Hematopoietic multipotent progenitor cell treated with erythropoietin and hydrocortisone succinate and interleukin-3 and kit ligand, for 17 days (in vitro differentiated cells): ENCODE results near the gene UTY.
A peak's percentile ranks its signal among the peaks of the same experiment; 100 is the strongest.

Experiments used
- DNase-seq: peaks from one replicate; pipeline ENCODE4 v3.0.0-alpha.2; 2015; ENCODE audit warnings: low spot score

The UTY gene

DNA sequence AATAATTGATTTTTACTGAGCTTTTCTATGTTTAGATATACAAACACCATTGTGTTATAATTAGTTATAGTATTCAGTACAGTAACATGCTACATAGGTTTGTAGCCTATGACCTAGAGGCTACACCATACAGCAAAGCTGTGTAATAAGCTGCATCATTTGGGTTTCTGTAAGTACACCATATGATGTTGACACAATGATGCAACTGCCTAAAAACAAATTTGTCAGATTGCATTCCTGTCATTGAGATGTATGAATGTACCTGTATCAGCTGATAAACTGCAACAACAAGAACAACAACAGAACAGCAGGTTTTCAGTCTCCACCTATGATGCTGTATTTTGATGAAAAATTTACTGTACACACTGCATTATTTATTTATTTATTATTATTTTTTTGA is 64.3 kb downstream of the UTY start:
- no peak for DNase-seq

DNA sequence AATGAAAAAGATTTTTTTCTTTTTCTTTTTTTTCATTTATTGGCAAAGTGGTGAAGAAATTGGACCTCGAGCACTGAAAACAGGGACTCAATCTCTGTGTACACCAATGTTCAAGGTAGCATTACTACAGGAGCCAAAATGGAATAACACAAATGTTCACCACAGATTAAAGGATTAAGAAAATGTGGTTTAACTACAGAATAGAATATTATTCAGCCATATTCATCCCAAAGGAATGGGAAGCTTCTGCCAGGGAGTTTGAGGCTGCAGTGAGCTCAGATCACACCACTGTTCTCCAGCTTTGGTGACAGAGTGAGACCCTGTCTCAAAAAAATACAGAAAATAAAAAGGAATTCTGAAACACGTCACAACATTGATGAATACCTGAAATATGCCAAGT is 81.0 kb downstream of the UTY start:
- no peak for DNase-seq

DNA sequence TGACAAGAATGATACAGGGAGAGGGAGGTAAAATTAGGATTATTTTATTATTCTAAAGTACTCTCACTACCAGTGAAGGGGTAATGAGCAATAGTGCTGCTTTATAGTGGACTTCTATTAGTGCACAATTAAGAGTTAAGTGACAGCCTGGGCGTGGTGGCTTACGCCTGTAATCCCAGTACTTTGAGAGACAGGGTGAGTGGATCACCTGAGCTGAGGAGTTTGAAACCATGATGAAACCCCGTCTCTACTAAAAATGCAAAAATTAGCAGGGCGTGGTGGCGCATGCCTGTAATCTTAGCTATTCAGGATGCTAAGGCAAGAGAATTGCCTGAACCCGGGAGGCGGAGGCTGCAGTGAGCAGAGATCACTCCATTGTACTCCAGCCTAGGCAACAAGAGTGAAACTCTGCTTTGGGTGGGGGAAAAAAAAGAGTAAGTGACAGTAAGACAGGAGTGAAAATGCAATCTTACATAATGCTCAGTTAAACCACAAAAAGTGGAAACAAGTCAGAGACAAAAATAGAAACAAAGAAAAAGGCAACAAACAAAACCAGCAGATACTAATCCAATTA is 98.6 kb downstream of the UTY start:
- DNase-seq = no peak

DNA sequence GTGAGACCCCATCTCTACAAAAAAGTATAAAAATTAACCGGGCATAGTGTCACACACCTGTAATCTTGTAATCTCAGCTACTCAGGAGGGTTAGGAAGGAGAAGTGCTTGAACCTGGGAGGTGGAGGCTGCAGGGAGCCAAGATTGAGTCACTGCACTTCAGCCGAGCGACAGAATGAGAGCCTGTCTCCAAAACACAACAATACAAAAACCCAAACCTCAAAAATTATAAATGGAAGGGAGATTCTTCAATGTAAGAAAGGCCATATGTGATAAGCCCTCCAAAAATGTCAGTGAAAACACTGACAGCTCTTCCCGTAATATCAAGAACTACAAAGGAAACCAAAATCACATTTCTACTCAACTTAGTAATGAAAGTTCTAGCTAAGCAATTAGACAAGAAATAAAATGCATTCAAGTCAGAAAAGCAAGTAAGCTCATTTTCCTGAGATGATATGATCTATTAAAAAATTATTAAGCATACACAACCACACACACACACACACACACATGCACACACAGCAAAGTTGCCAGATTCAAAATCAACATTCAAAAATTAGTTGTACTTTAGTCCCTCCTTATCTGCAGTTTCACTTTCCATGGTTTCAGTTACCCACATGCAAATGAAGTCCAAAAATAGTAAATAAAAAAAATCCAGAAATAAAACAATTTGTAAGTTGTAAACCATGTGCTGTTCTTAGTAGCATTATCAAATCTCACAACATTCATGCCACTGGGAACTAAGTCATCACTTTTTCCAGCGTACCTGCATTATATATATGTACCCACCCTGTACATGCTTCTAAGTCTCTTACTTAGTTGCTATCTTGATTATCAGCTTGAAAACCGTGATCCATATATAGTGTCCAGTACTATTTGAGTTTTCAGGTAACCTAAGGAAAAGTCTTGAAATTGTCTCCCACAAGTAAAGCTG is 108.7 kb downstream of the UTY start:
- no peak for DNase-seq

DNA sequence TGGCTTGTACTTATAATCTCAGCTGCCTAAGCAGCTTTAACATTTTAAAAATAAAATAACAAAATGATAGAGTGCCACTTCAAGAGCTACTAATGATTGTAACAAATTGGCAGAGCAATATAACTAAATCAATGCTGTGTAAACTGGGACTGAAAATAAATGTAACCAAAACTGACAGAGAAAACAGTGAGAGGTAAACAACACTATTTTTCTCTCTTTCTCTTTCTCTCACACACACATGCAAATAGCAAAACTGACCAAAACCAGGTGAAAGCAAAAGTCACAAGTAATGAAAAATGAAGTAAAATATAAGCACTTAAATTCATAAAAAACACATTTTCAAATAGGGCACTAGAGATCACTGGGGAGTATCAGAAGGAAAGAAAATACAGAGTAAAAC is 109.6 kb downstream of the UTY start:
- DNase-seq = no peak

DNA sequence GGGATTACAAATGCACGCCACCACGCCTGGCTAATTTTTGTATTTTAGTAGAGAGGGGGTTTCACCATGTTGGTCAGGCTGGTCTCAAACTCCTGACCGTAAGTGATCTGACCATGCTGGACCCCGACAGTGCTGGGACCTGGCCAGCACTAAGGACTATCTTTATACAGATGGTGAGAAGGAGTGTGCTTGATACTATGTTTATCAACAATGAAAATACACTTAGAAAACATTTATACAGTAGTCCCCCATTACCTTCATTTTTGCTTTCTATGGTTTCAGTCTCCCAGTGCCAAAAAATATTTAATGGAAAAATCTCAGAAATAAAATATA is 111.4 kb downstream of the UTY start:
- DNase-seq = no peak

DNA sequence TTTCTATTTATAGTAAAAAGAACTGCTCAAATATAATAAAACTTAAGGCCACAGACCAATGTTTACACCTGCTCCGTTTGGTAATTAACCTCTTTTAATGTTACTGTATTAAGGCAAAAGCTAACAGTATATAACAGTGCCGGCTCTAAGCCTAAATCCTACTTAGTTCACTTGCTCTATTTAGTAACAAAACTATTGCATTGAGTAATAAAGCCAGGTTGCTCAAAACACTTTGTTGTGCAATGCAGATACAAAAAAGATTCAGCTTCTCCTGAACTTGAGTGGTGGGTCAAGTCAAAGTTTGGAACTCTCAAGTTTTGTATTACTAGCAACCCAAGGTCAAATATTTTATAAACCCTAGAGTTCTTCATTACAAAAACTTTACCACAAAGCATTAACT is 116.2 kb downstream of the UTY start:
- DNase-seq = no peak

DNA sequence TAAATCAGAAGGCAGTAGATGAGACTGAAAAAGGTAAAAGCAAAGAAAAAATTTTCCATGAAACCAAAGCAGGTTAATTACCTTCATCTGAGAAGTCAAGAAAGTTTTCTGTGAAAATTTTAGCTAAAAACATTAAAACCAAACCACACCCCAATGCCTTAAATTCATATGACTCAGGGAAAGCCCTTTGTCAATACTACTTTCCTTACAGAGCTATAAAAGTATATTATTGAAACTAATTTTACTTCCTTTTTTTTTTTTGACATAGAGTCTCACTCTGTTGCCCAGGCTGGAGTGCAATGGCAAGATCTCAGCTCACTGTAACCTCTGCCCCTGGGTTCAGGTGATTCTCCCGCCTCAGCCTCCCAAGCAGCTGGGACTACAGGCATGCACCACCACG is 117.2 kb downstream of the UTY start:
- DNase-seq = no peak

DNA sequence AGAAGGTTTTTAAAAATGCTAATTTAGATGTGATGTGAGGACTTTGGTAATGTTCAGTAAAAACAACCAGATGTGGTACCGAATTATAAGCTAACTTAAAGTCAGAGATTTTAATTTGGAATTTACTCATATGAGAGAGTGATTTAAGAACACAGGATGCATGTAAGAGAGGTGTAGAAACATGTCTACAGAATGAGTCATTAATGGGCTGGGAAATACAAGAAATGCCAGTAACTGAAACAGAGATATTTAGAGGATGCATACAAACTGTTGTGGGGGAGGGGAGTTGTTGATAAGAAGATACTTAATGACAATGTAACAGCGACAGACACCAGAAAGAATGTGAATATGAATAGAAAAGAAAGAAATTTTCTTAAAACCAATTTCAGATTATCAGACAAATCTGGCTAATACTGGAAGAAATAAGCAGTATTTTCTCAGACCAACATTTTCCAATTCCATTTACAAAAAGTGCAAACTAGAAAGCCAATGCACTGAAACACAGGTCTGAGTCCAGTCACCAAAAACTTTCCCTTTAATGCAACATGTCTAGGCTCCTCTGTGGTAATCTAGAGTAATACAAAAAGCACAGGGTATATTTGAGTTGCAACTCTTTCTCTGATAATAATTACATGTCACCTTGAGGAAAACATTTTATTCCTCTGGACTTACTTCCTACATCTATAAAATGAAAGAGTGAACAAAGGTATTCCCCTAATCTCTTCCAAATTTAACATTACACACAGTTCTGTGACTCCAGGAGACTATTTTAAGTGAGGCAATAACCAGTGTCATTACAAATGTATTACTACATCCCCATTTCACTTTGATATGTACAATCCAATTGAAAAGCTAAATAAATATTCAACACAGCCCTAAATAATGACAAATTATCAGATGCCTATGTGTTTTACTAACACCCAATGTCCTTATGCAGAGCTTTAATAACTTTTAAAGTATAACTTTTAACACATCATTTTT is 117.9 kb downstream of the UTY start:
- DNase-seq = no peak

DNA sequence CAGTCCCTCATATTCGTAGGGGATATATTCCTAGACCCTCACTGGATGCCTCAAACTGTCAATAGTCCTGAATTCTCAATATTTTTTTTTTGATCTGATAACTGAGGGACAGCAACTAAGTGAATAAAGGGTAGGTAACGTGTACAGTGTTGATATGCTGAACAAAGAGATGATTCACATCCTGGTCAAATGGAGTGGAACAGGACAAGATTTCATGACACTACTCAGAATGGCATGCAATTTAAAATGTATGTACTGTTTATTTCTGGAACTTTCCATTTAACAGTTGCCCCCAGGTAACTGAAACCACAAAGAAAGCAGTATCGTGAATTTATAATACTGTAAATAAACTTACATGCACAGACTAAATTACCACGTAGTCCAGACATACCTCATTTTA is 128.4 kb downstream of the UTY start:
- no peak for DNase-seq

DNA sequence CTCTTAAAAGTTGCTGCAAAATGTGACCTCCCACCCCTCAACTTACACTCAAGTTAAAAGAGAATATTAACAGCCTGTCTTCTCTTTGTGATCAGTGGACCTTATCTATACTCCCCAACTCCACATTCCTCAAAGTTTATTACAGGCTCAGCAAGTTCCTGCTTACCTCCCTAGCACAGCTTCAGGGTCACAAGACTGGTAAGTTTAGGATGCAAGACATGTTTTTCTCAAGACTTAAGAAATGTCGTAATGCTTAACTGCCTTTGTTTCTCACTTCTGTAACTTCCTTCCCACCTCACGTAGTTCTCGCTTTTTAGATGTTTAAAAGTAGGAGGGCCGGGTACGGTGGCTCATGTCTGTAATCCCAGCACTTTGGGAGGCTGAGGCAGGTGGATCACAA is 132.7 kb downstream of the UTY start:
- DNase-seq = no peak

DNA sequence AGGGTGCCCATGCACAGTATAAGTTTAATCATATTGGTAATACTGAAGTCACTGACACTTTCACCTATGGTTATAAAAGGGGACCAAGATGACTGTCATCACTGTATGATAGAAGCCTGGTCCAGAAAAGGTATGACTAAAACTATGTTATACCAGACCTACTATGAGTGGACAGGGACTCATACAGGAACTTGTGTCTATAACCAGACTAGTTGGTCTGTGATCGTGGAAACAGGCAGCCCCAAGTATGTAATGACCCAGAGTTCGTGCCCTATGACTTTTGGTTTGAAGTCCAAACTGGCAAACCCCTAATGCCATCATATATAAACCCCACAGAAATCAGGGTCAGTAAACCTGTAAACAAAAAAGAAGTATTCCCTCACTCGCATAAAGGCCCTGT is 134.3 kb downstream of the UTY start:
- DNase-seq = no peak

DNA sequence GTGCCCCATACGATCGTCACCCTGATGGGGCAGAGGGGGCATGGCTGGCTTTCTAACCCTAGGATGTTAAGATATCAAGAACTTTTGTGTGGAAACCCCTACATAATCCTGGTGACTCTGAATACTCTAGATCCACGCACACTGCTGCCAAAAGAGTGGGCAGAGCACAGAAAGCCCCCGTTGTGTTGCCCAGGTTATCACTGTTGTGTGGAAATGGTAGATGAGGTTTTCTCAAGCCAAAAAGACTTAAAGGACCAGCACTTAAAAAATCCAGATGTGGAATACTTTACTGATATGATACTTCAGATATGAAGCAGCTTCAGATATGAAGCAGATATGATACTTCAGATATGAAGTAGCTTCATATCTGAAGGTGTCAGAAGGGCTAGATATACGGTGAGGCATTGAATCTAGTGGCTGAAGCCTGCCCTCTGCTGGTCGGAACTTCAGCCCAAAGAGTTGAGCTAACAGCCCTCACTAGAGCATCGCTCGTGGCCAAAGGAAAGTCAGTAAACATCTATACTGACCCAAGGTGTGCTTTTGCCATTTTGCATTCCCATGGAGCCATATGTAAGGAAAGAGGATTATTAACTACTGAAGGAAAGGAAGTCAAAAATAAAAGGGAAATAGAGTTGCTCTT is 136.4 kb downstream of the UTY start:
- DNase-seq = peak; percentile 37

DNA sequence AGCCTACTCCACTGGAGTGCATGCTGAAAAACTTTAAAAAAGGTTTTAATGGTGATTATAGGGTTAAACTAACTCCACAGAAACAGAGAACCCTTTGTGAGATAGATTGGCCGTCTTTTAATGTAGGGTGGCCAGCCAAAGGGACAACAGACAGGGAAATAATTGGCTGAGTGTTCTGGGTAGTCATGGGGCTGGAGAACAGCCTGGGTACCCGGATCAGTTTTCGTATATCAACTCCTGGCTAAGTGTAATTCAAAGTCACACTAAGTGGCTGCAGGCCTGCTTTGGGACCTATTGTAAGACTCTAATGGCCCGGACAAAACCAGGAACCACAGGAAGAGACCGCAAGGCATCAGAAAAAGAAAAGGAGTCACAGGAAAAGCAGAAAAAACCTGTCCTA is 139.9 kb downstream of the UTY start:
- no peak for DNase-seq

DNA sequence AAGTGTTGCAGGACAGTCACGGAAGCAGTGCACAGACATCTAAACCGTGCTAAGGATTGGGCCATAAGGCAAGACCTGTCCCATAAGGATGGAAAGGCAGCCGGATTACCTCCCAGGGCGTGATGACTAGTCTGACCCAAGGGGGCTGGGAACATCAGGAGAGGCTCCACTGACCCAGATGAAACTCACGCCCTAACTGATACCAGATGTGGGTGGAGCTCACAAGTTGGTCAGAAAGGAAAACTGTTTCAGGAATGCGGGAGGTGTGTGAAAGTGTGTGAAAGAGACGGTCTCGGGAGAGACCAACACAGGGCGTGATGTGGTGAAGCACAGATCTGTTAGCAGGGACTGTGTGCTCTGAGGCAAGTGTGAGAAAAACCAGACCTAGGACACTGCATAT is 140.5 kb downstream of the UTY start:
- no peak for DNase-seq

DNA sequence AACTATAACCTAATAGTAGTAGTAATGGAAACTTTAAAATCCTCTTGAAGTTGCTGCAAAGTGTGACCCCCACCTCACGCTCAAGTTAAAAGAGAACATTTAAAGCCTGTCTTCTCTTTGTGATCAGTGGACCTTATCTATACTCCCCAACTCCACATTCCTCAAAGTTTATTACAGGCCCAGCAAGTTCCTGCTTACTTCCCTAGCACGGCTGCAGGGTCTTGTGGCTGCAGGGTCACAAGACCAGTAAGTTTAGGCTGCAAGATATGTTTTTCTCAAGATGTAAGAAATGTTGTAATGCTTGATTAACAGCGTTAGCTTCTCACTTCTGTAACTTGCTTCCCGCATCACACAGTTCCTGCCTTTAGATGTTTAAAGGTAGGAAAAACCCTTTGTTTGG is 141.1 kb downstream of the UTY start:
- DNase-seq = no peak

DNA sequence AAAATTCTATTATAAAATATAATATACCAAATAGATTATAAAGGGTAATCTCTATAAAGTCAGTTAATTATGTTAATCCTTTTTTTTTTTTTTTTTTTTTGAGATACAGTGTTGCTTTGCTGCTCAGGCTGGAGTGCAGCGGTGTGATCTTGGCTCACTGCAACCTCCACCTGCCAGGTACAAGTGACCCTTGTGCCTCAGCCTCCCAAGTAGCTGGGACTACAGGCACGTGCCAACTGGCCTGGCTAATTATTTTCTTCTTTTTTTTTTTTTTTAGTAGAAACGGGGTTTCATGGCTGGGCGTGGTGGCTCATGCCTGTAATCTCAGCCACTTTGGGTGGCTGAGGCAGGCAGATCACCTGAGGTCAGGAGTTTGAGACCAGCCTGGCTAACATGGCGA is 141.9 kb downstream of the UTY start:
- DNase-seq = no peak

DNA sequence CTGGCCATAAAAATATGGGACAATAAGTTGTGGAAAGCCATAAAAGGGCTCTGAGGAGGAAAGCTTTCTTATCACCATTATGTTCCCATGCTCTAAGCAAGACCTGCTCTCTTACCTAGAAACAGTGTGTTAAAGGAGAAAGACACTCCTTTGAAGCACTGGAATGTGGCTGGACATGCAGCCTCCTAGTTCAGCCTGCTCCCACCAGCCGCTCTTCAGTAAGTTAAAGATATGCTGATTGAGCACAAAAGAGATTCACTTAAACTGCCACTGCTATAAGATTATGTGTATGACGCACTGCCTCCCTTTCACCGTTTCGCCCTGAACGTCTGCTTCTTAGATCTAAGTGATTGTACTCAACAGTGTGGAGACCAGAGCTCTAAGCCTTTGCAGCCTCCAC is 146.0 kb downstream of the UTY start:
- no peak for DNase-seq

DNA sequence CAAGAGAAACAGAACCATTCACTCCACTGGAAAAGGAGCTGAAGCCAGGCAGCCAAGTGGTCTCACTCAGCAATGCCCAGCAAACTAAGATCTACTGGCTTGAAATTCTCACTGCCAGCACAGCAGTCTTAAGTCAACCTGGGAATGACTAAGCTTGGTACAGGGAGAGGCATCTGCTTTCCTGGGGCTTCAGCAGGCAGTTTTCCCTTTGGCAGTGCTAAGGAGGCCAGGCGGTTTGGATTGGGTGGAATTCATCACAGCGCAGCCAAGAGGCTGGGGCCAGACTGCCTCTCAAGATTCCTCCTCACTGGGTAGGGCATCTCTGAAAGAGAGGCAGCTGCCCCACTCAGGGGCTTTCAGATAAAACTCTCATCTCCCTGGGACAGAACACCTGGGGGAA is 149.2 kb downstream of the UTY start:
- no peak for DNase-seq

DNA sequence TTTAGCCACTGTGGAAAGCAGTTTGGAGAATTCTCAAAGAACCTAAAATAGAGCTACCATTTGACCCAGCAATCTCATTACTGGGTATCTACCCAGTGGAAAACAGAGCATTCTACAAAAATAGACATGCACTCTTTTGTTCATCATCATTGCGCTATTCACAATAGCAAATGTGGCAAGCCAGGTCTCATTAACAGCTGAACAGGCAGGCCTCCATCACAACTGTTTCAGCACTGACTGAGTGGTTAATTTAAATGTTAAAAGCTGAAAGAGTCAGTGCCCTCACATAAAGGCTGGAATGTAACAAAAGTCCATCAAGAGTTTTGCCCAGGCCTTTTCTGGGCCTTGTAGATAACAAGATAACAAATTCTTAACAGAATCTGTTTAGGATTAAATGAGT is 166.9 kb downstream of the UTY start:
- no peak for DNase-seq

DNA sequence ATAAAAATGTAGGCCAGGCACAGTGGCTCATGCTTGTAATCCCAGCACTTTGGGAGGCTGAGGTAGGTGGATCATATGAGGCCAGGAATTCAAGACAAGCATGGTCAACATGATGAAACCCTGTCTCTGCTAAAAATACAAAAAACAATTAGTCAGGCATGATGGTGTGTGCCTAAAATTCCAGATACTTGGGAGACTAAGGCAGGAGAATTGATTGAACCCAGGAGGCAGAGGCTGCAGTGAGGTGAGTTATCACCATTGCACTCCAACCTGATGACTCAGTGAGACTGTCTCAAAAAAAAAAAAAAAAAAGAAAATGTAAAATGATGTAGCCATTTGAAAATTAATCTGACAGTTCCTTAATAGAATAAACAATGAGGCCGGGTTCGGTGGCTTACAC is 171.9 kb downstream of the UTY start:
- DNase-seq = no peak

DNA sequence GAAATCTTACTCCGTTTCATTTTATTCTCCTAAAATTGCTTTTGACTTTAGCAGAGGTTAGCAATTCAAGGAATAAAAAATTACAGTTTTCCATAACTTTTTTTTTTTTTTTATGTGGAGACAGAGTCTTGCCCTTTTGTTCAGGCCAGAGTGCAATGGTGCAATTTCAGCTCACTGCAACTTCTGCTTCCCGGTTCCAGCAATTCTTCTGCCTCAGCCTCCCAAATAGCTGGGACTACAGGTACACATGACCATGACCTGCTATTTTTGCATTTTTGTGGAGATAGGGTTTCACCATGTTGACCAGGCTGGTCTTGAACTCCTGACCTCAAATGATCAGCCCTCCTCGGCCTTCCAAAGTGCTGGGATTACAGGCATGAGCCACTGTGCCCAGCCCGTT is 179.0 kb downstream of the UTY start:
- no peak for DNase-seq
